ENCODE data around the gene NTN1.

The NTN1 gene

DNA sequence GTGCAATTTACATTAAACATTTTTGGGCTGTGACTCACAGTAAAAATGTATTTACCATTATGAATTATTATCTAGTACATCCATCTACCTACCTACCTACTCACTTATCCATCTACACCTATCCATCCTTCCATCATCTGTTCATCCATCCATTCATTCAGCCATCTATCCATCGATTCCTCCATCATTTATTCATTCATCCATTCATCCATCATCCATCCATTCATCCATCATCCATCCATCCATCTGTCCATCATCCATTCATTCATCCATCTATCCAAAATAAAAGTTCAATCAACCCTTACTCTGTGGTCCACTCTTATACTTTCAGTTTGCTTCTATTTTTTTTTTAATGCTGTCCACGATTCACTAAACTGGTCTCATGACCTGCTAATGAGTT lies 118.4 kb downstream of the NTN1 start:
- POLR2A ChIA-PET, result no interaction called here
- CTCF ChIA-PET, result interaction anchor here (0.6 kb wide), 1 partner anchor 842 kb away, joined by 3 read pairs; no protein-coding TSS in a partner anchor
- no peak overlapping the region for H3K4me3 ChIP-seq (ENCODE audit: low read depth, low read length)

DNA sequence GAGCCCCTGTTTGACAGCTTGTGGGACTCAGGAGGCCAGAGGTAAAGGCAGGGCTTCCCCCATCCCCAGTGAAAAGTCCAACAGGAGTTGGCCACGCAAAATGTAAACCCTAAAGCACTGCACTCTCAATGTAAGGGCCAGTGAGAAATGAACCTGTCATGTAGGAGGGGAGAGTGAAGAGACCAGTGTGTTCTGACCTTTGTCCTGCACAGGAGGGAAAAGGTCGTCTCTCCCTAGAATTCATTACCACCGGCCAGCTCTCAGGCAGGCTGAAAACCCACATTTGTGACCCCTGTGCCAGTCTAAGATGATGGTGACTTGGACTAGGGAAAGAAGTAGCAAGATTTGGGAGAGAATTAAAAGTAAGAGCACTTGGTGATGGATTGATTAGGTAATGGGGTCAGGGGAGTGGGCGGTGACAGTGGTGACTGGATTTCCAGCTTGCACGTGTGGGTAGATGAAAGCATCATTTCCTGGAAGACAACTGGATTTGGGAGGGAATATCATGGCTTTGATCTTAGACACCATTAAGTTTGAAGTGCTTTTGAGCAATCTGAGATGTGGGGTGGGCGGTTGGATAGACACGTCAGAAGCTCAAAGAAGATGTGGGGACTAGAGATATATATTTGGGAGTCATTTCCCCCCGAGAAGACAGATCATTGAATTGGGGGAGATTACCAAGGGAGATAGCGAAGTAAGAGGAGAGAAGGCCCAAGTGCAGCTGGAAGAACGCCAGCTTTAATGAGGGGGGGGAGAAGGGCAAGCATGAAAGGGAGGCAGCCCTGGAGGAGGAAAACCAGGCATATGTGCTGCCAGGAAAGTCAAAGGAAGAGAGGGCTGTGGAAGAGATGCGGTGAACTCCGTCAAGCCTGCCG lies 119.5 kb downstream of the NTN1 start:
- no peaks in the 10 kb centered on the region for H3K36me3 ChIP-seq (ENCODE audit: control insufficient read depth in 2 of 2, insufficient read depth in 1 of 2, low read length in 2 of 2)
- no peak for TF ChIP-seq ZEB2 (tag by site-specific recombination; IDR thresholded peaks at IDR 0.05)
- TF ChIP-seq EGR2 (tag by site-specific recombination; IDR thresholded peaks at IDR 0.05; ENCODE audit: low read depth), result peak; percentile 95
- TF ChIP-seq ZNF549 (tag by site-specific recombination; IDR thresholded peaks at IDR 0.05), result no peak
- TF ChIP-seq ZBTB8A (tag by site-specific recombination; IDR thresholded peaks at IDR 0.05), result no peak
- no peak for TF ChIP-seq ZNF830 (tag by site-specific recombination; IDR thresholded peaks at IDR 0.05; ENCODE audit: low read depth)
- no peak for TF ChIP-seq ZNF473 (tag by site-specific recombination; IDR thresholded peaks at IDR 0.05)
- TF ChIP-seq SP7 (tag by site-specific recombination; IDR thresholded peaks at IDR 0.05), result peak; percentile 88
- no peak for TF ChIP-seq ZNF785 (tag by site-specific recombination; IDR thresholded peaks at IDR 0.05)
- 0 out of 2 replicates have a peak, but pooled peaks have one; percentile 17 for TF ChIP-seq PATZ1 (tag by site-specific recombination; IDR thresholded peaks at IDR 0.05)
- no peak for TF ChIP-seq ZNF394 (tag by site-specific recombination; IDR thresholded peaks at IDR 0.05; ENCODE audit: borderline replicate concordance)
- TF ChIP-seq, protein P1, sequence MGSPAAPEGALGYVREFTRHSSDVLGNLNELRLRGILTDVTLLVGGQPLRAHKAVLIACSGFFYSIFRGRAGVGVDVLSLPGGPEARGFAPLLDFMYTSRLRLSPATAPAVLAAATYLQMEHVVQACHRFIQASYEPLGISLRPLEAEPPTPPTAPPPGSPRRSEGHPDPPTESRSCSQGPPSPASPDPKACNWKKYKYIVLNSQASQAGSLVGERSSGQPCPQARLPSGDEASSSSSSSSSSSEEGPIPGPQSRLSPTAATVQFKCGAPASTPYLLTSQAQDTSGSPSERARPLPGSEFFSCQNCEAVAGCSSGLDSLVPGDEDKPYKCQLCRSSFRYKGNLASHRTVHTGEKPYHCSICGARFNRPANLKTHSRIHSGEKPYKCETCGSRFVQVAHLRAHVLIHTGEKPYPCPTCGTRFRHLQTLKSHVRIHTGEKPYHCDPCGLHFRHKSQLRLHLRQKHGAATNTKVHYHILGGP (tag by site-specific recombination; IDR thresholded peaks at IDR 0.05), result peak; percentile 6; the same call in 1 of the 2 replicates
- TF ChIP-seq ZFHX2 (tag by site-specific recombination; conservative IDR thresholded peaks at IDR 0.05), result peak; percentile 94
- TF ChIP-seq ZNF2 (tag by site-specific recombination; IDR thresholded peaks at IDR 0.05), result no peak
- no peak for TF ChIP-seq ZXDB (tag by site-specific recombination; IDR thresholded peaks at IDR 0.05)
- peak; percentile 80 for TF ChIP-seq ZNF398 (tag by site-specific recombination; IDR thresholded peaks at IDR 0.05)
- ChIA-PET CTCF (interaction anchor here (0.6 to 1.2 kb wide), 3 partner anchors 21 to 143 kb away, joined by 3 to 5 read pairs (median 3); no protein-coding TSS in a partner anchor), POLR2A (interaction anchor here (0.6 kb wide), 1 partner anchor 636 kb away, joined by 3 read pairs; no protein-coding TSS in a partner anchor)
- H3K9me3 ChIP-seq (ENCODE audit: control insufficient read depth, insufficient read depth, low read depth, low read length), result no peaks in the 10 kb centered on the region
- H3K4me3 ChIP-seq (ENCODE audit: low read depth, low read length), result no peak overlapping the region
- H3K4me1 ChIP-seq (ENCODE audit: control insufficient read depth, insufficient read depth, low read length), result peaks cover 26% of the 10 kb centered on the region
- H3K27ac ChIP-seq (ENCODE audit: extremely low read depth, low read depth, low read length), result no peak overlapping the region

More for the DNA sequence above, 118.4 kb downstream of the NTN1 start:
- Histone ChIP-seq H3K9me3 (ENCODE audit: control insufficient read depth, insufficient read depth, low read depth, low read length) (no peaks in the 10 kb centered on the region), H3K36me3 (ENCODE audit: control insufficient read depth in 2 of 2, insufficient read depth in 1 of 2, low read length in 2 of 2) (peaks cover 0 to 2% of the 10 kb centered on the region in 2 experiments; a peak in 1 of 3 replicates), H3K27ac (ENCODE audit: extremely low read depth, low read depth, low read length) (no peak overlapping the region), H3K4me1 (ENCODE audit: control insufficient read depth, insufficient read depth, low read length) (peaks cover 19% of the 10 kb centered on the region)
- TF ChIP-seq ZNF366 (tag by site-specific recombination; conservative IDR thresholded peaks at IDR 0.05), result peak; percentile 95
- no peak for TF ChIP-seq ZNF140 (tag by site-specific recombination; IDR thresholded peaks at IDR 0.05)
- peak; percentile 93 for TF ChIP-seq ZBTB17 (tag by site-specific recombination; IDR thresholded peaks at IDR 0.05)

Data from HEK293 (cell line).